Neutrophil (primary cell): ENCODE results near the gene SYT6.

Experiments used
- H3K27ac ChIP-seq: fragments of 200-600 bp; sonication (generic); 2 replicates; pipeline ENCODE4 v1.5.1; 2016; ENCODE audit warnings: mild to moderate bottlenecking, moderate library complexity
- H3K27me3 ChIP-seq: fragments of 200-600 bp; sonication (generic); 2 replicates; pipeline ENCODE4 v1.6.0; 2016; ENCODE audit warnings: mild to moderate bottlenecking
- H3K36me3 ChIP-seq: fragments of 200-600 bp; sonication (generic); 2 replicates; pipeline ENCODE4 v1.5.1; 2017
- H3K4me1 ChIP-seq, 2 experiments: fragments of 200-600 bp in 1 of 2; sonication (generic) in 1 of 2; 1 replicate in 1 of 2; 2 replicates in 1 of 2; pipeline versions ENCODE4 v1.5.1 to v1.6.1; 2013 to 2016; ENCODE audit warnings: low read depth in 1 of 2, low read length in 1 of 2, mild to moderate bottlenecking in 1 of 2, moderate library complexity in 1 of 2; ENCODE audit not compliant: control insufficient read depth in 1 of 2, insufficient read depth in 1 of 2
- H3K4me3 ChIP-seq, 2 experiments: fragments of 200-600 bp in 1 of 2; sonication (generic) in 1 of 2; 1 replicate in 1 of 2; 2 replicates in 1 of 2; pipeline ENCODE4 v1.5.1; 2013 to 2016; ENCODE audit warnings: low read depth in 1 of 2, low read length in 1 of 2, mild to moderate bottlenecking in 1 of 2, moderate library complexity in 1 of 2
- H3K9me3 ChIP-seq: fragments of 200-600 bp; sonication (generic); 2 replicates; pipeline ENCODE4 v1.5.1; 2016
- CTCF ChIP-seq: fragments of 200-600 bp; sonication (generic); IDR thresholded peaks from 2 replicates; pipeline ENCODE4 v1.5.1; 2016; ENCODE audit warnings: antibody characterized with exemption

The SYT6 gene

DNA sequence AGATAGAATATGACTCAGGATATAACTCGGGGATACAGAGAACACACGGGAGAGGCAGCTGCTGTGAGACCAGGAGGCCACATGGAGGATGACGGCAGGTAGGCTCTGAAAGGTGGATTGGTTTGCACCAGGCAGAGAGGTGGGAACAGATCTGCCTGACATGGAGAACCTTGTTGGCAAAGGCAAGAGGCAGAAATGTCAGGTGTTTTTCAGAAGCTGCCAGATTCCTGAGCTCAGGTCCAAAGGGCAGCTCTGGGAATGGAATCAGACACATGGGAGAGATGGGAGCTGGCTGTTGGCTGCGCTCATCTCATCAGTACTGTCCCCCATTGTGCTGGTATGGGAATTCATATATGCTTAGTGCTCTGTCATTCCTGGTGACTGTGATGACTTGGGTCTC lies 19.2 kb downstream of the SYT6 start:
- Histone ChIP-seq H3K27ac (no peak overlapping the region), H3K4me1 (no peaks in the 10 kb centered on the region), H3K27me3 (peaks cover 9% of the 10 kb centered on the region), H3K4me3 (no peak overlapping the region), H3K9me3 (no peaks in the 10 kb centered on the region), H3K36me3 (no peaks in the 10 kb centered on the region)
- no peak for TF ChIP-seq CTCF

DNA sequence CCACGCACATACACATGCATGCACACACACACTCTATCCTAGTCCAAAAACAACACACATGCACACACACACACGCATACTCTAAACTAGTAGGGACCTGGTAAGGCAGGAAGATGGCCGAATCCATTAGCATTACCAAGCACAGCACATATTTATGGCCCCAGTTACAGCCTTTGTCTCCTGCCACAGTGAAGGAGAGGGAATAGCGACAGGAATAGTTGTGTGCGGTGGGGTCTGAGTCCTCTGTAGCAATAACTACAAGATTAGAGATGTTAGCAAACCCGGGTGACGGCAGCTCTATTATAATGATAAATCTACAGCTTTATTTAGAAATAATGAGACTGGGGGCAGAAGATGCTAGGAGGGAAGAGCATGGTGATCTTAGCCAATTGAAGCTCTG lies 20.5 kb downstream of the SYT6 start:
- no peaks in the 10 kb centered on the region for H3K9me3 ChIP-seq
- no peaks in the 10 kb centered on the region for H3K4me1 ChIP-seq
- no peak overlapping the region for H3K4me3 ChIP-seq
- H3K27me3 ChIP-seq, result peaks cover 9% of the 10 kb centered on the region
- H3K36me3 ChIP-seq, result no peaks in the 10 kb centered on the region
- TF ChIP-seq CTCF, result no peak
- H3K27ac ChIP-seq, result no peak overlapping the region

- no peak for TF ChIP-seq CTCF
- Histone ChIP-seq H3K27ac (no peak overlapping the region), H3K36me3 (no peaks in the 10 kb centered on the region)
Observed at GRCh38 chr1:114131526-114132220, 22.0 kb downstream of the SYT6 start.

DNA sequence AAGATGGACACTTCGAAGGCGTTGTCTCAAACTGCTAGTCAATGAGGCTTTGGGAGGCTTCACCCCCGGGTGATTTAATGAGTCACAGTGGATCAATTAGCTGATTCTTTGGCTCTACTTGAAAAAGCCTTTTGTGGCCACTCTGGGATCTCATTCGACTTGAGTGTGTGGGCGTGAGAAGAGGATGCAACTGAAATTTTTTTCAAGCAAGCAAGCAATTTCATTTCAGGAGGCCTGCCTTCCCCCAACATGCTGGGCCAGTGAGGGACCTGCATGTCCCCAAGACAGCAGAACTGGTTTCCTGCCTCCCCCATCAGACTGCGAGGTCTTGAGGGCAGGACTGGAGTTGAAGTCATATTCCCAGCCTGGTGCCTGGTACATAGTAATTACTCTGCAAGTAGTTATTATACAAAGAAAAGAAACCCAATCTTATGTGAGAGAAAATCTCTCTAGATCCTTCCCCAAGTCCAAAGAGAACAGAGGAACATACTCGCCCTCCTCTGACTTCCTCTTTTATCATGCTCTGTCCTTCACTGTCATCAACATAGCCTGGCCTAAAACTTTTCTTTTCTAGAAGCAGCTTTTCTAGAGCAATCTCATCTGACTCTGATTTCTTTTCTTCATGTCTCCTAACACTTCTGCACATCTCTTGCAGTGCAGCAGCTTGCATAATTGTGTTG lies 22.7 kb downstream of the SYT6 start:
- Histone ChIP-seq H3K36me3 (no peaks in the 10 kb centered on the region), H3K9me3 (no peaks in the 10 kb centered on the region), H3K4me1 (no peaks in the 10 kb centered on the region), H3K27ac (no peak overlapping the region), H3K27me3 (peaks cover under 1% of the 10 kb centered on the region), H3K4me3 (no peak overlapping the region)
- TF ChIP-seq CTCF, result no peak

More at GRCh38 chr1:114131526-114132220, 22.0 kb downstream of the SYT6 start:
- Histone ChIP-seq H3K9me3 (no peaks in the 10 kb centered on the region), H3K27me3 (peaks cover 8% of the 10 kb centered on the region), H3K4me3 (no peak overlapping the region), H3K4me1 (no peaks in the 10 kb centered on the region)

DNA sequence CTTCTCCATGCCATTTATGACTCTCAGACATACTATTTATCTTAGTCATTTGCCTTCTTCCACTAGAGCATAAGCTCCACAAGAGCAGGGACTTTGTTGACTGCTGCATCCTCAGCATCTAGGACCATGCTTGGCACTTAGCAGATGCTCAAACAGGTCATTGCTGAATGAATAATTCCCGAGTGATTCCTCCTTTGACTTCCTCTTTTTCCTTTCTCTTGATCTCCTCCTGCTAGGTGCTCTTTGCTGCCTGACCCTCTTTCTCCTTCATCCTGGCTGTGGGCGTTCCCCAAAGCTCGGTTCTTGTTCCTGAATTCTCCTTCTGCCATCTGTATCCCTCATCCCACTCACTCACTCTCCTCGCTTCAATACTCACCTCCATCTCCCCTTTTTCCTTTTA lies 23.5 kb downstream of the SYT6 start:
- Histone ChIP-seq H3K4me3 (no peak overlapping the region), H3K27me3 (no peaks in the 10 kb centered on the region), H3K9me3 (no peaks in the 10 kb centered on the region), H3K4me1 (no peaks in the 10 kb centered on the region), H3K27ac (no peak overlapping the region), H3K36me3 (no peaks in the 10 kb centered on the region)
- TF ChIP-seq CTCF, result no peak
